Left renal pelvis (tissue), 4 donors: ENCODE results near the gene IQSEC3. TPM values are rescaled to one million over a fixed set of nuclear protein-coding genes. Genes with fewer than 3 reads are reported as not detected.
"Not testable (repeated sequence)": the region's sequence is repeated elsewhere in the genome, so short reads cannot be mapped to it uniquely, and the experiment has no call there.

Source experiments
- DNase-seq, 4 donors: peaks; one replicate each; pipeline ENCODE4 v3.0.0-alpha.2; 2013; ENCODE audit warnings: low read depth in 4 of 4, low spot score in 3 of 4
- polyA plus RNA-seq, 4 donors: library from polyadenylated mRNA; unstranded; fragments of 120-200 nt; gene quantifications; one replicate each; pipeline ENCODE4 v1.2.1, GENCODE V29; 2013; ENCODE audit not compliant: insufficient read length in 4 of 4

IQSEC3 gene
- polyA plus RNA-seq, 4 donors, result 6.4 to 10.5 (median 7.4) TPM

DNA sequence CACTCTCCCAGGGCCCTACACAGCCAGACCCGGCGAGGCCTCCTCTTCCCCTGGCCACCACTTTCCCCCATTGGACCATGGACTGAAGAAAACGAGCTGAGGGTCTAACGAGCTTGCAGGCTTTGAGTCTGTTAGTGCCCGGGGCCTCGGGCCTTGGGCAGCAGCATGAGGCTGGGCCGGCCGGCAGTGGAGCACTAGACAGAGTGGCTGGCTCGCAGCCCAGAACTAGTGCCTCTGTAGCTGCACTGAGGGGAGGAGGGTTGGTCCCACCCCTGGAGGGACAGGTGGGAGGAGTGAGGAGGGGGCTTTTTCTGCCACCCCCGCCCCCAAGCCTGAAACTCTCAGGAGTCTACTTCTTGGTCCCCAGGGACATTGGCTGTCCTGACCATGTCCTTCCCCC lies 108.7 kb downstream of the IQSEC3 start:
- DNase-seq, result no peak

DNA sequence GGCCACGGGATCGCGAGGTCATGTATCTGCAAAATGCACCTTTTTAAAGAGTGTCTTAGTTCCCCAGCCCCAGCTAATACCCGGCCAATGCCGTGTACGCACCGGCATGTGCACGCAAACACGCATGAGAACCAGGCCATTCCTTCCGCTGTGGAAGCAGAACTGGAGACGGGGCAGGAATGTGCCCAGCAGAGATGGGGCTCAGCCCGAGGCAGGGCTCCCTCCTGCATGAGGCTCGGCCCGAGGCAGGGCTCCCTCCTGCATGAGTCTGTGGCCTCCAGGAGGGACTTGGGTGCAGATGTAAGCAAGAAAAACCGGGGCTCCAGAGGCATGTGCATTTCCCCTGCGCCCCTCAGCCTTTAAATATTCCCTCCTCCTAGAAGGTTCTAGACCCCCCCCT lies 109.2 kb downstream of the IQSEC3 start:
- DNase-seq, result no peak

DNA sequence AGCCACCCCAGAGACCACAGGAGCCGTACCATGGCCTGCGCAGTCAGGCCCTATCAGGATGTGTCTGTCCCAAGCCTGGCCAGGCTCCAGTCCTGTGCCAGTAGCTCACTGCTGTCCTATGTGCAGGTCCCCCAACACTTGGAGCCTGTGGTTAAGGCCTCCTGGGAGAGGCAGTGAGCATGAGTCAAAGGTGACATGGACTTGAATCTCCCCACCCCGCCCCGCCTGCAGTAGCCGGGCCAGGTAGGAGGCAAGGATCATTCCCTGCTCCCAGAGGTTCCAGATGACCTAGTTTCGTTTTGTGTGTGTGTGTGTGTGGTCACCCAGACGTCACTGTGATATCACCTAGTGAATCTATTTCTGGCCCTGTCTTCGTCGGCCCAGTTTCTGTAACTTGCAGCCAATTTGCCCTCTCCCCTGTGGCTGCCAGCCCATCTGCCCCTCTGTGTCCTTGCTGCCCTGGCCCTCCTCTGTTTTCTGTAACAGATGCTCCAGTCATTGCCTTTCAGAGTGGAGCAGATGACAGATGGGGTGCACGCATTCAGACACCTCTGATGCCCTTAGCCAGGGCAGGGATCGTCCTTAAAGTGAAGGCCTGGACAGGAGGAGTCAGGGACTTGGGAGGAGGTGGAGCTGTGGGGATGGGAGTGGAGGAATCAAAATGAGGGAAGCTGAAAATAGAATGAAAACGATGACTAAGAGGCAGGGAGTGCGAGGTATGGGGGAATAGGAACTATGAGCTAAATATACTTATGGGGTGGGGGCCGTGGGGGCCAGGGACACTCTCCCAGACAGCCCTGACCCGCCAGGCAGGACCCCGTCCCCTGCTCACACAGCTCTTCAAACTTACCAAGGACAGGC lies 110.0 kb downstream of the IQSEC3 start:
- DNase-seq, result no peak

DNA sequence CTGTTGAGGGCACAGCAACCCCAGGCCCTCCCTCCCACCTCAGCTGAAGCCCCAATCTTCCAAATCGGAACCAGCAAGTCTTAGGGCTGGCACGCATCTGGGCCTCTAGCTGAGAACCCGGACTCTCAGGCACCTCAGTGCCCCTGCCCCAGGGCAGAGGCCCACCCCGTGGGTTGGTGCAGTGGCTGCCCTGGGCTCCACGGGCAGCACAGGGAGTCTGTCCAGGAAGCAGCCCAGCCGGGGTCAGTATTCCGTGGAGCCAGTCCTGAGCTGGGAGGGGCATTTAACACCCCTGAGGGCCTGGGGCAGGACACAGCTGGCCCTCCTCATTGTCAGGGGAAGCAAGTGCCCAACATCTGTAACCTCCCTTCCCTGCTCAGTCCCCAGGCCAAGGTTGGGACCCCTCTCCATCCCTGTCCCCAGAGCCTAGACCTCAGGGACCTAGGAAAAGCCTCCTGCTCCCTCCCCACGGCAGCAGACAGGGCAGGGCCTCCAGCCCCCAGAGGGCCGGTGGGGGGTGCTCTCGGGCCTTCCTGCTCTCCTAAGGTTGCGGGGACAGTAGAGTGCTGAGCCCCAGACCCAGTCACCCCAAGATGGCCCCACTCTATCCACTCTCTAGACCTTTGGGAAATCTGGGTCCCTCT lies 110.9 kb downstream of the IQSEC3 start:
- DNase-seq, result no peak

DNA sequence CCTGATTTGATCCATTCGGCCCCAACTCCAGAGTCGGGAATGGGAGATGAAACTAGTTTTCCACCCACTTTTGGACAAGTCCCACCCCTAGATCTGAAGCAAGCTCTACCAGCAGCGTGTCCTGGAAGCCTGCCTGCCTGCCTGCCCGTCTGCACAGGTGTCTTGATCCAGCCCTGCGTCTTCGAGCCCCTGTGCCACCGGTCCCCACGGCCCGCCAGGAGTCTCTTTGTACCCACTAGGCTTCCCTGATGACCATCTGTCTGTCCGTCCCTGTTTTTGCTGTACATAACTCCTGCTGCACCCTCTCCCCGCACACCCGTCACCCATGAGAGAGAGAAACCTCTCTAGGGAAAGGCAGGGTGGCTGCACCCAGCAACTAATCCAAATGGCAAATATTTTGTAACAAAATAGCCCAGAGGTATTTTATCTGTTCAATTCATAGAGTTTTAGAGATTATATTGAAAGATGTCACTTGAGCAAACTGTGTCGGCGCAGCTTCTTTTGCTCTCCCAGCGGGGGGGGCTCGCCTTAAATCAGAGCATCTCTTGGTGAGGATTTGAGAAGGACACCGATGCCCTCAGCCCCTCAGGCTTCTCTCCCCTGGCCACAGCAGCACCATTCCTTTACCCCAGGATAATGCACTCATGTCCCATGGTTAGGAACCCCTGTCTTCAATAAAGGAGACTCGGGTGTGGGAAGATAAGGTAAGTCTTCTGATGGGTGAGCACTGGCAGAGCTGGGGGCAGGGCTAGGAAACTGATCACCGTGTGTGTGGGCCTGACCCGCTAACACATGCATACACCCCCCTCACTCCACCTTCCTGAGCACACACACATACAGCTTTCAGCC lies 111.6 kb downstream of the IQSEC3 start:
- DNase-seq, result no peak

DNA sequence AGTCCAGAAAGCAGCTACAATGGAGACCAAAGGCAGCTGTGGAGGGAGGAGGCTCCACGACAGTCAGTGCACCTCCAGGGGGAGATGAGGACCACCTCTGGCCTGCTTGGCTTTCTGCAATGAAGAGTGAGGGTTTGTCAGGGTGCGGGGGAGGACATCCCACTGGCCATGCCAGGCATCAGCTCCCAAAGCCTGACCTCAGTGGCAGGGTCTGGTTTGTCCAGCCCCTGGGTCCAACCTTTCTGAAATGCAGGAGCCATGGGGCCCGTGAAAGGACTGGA lies 112.2 kb downstream of the IQSEC3 start:
- DNase-seq, result no peak

DNA sequence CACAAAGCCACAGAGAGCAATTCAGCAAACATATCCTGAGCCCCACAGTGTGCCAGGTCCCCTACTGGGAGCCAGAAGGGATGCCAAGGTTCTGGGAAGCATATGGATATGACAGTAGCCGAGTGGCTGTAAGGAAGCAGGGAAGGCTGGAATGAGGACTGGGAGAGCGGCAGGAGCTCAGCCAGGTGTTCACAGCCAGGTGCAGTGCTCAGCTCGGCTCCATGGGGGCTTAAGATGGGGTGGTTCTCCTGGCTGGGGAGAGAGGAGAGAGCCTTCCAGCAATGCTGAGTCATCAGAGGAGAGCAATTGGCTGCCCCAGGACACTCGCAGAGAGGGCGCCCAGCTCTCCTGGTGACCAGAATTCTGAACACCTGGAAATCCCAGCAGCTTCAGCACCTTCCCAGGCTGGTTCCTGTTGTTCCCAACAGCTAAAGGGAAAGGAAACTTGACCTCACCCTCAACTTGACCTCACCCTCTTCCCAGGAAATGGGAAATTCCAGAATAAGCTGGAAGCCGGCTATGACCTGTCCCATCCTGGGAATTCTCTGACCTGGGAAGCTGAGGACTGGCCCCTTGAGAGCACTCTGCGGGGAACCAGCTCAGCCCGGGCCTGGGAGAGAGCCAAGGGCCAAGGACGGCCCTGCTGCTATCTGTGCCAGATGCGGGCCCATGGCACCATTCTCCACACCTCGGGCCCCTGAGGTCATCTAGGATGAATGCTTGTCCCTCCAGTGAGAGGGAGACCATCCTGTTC lies 112.7 kb downstream of the IQSEC3 start:
- no peak for DNase-seq

DNA sequence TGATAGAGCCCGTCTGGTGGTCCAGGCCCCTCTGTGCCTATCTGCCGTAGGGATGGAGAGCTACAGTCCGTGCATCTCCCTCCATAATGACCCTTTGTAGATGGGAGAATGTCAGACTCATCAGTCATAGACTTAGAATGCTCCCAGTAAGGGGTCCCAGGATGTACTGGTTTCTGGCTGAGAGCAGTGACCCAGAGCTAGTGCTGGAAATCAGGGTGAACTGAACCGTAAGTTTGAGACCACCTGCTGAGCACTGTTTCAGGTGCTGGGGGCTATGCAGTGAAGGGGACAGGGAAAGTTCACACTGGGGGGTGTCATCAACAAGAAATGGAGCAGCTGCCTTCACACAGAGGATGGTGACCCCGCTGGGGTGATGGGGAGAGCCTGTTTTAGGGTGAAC lies 113.3 kb downstream of the IQSEC3 start:
- no peak for DNase-seq

DNA sequence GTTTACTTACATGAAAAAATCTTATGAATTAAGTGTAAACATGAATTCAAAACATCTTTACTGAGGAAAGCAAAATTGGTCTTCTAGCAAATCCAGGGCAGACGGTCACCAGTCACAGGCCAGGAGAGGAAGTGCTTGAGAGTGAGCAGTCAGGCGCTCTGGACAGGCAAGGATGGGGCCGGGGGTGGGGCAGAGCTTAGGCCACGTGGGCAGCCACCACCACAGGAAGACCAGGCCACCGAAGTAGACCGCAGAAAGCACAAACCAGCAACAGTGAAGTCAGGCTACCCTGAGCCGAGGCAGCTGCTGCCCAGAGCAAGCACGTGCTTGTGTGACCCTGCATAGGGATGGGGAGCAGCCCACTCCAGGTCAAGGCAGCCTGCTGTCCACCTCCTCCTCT lies 113.9 kb downstream of the IQSEC3 start:
- no peak for DNase-seq

DNA sequence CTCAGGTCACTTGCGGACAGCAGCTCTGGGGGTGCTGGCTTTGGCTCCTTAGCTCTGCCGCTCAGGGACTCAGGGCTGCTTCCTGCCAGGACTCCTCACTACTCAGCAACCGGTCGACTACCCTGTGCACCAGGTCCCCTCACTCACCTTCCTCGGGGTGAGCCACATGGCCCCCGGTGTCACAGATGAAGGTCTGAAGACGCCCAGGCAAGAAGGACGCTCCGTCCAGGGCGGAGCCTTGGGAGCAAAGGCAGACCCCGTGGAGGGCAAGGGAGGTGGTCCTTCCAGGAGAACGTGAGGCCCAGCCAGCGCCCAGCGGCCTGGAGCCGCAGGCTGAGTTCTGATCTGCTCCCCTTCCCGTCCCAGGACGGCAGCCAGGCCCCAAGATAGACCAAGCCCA lies 115.4 kb downstream of the IQSEC3 start:
- DNase-seq, result no peak

DNA sequence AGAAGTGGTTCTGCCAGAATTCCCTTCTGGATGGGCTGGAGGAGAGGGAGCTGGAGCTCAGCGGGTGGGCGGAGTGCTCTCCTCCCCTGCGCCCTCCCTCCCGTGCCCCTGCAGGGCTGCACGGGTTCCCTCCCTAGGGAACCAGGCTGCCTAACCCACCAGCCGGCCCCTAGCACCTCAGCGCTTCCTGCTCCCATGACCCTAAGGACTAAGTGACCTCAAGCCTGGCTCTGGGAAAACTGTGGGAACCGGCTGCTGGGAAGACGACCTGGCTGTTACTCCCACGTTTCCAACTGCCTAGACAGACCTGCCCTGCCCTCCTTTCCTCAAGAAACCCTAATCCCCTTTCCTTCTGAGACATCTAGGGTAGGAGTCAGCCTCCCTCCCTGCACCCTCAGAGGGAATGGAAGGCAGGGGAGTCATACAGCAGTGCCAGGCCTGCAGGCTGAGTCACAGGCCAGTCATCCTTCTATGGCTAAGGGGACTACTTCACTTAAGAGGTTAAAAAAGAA lies 115.9 kb downstream of the IQSEC3 start:
- no peak for DNase-seq

DNA sequence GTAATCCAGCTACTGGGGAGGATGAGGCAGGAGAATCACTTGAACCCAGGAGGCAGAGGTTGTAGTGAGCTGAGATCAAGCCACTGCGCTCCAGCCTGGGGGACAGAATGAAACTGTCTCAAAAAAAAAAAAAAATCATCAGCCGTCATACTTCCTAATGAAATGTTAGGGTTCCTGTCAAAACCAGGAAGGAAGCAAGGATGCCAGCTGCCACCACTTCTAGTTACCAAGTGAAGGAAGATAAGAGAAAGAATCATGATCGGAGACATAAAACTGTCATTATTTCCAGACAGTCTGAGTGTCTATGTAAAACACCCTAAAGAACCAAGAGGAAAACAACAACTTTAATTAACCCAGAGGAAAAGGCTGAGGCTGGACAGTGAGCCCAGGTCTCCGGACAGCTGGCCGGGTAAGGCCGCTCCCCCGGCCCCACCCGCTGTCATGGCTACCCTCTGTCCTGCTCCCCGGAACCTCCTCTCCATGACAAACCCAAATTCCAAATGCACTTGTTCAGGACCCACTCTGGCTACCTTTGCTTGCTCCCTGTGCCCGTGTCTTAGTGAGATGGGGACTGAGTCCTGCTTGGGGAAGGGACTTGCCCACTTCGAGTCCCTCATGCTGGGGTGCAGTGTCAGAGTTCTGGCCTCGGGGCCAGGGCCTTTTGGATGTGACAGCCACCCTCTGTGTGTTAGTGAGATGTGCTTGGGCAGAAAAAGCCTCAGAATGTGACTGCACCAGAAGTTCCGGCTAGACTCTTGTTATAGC lies 118.4 kb downstream of the IQSEC3 start:
- DNase-seq, result no peak

DNA sequence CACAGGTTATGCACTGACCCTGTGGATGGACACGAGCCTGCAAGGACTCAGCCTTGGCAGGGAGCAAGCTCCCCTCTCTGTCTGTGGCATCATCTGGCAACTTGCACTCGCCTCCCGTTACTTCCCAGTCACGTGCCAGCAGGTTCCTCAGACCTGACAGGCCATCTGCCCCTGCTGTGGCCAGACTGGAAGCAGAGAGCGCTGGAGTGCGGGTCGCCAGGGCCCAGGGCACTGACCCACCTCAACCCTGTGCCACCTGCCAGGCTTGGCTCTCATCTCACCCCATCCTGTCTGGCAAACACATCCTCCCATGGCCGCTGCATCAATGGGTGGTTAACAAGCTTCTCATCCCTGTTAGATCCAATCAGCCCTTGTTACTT lies 119.0 kb downstream of the IQSEC3 start:
- no peak for DNase-seq

DNA sequence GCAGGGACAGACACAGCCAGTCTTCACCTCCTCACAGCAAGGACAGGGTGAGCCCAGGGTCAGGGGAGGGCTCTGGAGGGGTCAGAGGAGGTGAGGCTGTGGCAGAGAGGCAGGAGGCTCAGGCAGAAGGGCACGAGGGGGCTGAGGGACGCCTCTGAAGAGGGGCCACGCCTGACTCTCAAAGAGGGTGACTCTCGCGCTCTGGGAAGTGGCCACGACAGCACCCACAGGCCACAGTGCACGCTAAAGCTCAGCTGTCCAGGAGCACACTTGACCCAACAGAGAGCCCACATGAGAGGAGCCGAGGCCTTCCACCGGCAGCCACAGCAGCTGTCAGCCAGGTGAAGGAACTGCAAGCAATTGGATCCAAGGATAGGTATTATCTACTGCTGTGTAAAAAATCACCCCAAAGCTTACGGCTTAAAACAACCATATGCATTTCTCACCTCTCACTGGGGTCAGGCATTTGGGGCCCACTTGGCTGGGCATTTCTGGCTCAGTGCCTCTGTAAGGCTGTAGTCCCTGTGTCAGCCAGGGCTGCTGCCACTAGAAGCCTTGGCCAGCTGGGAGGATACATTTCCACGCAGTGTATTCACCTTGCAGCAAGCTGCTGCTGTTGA lies 119.5 kb downstream of the IQSEC3 start:
- no peak for DNase-seq

DNA sequence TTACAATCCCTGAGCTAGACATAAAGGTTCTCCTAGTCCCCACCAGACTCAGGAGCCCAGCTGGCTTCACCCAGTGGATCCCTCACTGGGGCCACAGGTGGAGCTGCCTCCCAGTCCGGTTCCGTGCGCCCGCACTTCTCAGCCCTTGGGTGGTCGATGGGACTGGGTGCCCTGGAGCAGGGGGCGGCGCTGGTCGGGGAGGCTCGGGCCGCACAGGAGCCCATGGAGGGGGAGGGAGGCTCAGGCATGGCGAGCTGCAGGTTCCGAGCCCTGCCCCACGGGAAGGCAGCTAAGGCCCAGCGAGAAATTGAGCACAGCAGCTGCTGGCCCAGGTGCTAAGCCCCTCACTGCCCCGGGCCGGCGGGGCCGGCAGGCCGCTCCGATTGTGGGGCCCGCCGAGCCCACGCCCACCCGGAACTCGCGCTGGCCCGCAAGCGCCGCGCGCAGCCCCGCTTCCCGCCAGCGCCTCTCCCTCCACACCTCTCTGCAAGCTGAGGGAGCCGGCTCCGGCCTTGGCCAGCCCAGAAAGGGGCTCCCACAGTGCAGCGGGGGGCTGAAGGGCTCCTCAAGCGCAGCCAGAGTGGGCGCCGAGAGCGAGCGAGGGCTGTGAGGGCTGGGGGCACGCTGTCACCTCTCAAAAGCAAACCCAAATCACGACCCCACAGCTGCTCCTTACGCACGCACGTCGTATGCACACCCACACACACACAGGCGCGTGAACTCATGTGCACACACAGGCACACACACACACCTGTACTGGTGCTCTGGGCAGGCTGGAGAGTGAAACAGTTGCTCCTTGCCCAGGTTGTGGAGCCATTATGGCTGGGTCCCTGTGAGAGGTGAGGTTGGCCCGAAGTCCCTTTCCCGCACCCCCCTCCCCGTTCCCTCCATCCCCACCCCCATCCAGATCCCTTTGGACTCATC lies 121.7 kb downstream of the IQSEC3 start:
- DNase-seq, result not testable (repeated sequence)

DNA sequence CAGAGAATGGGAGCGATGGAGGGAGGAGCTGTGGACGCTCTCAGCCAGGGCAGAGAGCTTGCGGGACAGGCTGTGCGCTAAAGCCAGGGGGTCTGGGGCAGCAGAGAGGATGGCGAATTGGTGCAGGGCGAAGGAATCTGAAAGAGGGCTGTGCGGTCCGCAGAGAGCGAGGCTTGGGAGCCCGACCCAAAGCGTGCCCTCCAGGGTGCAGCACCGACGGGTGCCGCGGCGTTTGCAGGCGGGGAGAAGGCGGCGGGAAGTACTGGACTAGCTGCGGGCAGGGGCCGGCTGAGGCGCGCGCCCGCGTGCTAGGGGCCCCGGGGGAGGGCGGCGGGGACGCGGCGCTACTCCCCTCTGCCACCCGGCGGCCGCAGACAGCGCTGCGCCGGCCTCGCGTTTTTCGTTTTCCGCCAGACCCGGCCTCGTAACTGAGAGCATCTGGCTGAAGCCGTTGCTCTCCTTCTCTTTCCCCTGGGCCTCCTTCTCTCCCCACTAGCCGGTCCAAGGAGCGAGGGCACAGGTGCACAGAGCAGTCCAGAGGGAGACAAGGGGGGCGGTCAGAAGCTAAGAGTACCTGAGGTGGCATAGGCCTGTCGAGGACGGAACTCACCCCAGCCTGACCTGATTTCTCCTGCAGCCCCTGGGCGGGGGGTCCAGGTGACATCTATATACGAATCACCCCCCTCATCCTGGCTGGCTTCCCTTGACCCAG lies 122.5 kb downstream of the IQSEC3 start:
- peak in 1 of 4 donors; percentile 63 for DNase-seq

DNA sequence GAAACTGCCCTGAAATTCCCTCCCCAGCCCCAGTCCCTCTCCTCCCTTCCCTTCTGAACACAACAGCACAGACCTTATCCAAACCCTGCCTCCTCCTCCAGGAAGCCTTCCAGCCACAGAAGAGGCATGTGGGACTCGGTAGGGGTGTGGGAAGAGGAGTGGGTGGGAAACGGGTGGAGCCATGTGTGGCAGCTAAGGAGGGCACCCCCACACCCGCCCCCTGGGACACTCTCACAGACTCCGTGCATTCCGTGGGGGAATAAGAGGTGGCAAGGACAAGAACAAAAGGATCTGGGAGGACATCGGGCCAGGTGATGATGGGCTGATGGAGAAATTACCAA lies 123.0 kb downstream of the IQSEC3 start:
- DNase-seq, result no peak

DNA sequence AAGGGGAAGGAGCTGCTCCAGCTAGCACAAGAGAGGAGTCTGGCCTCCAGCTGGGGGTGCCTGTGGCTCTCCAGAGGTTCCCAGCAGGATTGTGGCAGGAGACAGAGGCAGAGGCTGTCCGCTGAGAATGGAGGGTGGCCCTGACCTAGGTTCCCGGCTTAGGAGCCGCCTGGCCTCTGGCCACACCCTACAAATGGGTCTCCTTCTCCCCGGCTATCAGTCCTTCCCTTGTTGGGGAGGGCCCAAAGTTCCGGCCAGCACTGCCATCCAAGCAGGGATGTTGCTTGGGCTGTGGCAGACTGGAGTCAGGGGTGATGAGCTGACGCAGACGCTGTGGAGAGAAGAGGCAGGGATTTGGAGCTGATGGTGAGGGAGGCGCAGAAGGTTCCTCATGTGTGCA lies 124.3 kb downstream of the IQSEC3 start:
- no peak for DNase-seq
